D721Med (cell line): ENCODE measurements around the gene QSOX2.

Experiments
- DNase-seq: peaks from one replicate; pipeline ENCODE4 v3.0.0; 2011; ENCODE audit warnings: low spot score; ENCODE audit not compliant: insufficient read length
- FAIRE-seq: peaks from 2 replicates; lab custom pipeline; 2011; peaks lifted over from hg19 to GRCh38; lab: Jason Lieb, UNC
- CTCF ChIP-seq: IDR thresholded peaks from 2 replicates; pipeline ENCODE4 v1.5.1; 2012; ENCODE audit warnings: mild to moderate bottlenecking, control low read depth; ENCODE audit not compliant: insufficient read depth; ENCODE audit errors: missing control alignments

Gene QSOX2

GRCh38 chr9:136229096-136230065 is 16.2 kb downstream of the QSOX2 start:
- FAIRE-seq (no peak), DNase-seq (no peak)
- no peak for TF ChIP-seq CTCF

- TF ChIP-seq CTCF, result no peak
- DNase-seq (no peak), FAIRE-seq (no peak)
These were observed 17.3 kb downstream of the QSOX2 start for GRCh38 chr9:136228107-136228875.

GRCh38 chr9:136226680-136227407 is 18.8 kb downstream of the QSOX2 start:
- TF ChIP-seq CTCF, result no peak
- no peak for DNase-seq
- no peak for FAIRE-seq

GRCh38 chr9:136225748-136226679 is 19.6 kb downstream of the QSOX2 start:
- TF ChIP-seq CTCF, result peak; percentile 86
- DNase-seq (no peak), FAIRE-seq (no peak)

- no peak for TF ChIP-seq CTCF
- DNase-seq (no peak), FAIRE-seq (no peak)
These were observed 20.3 kb downstream of the QSOX2 start for GRCh38 chr9:136225366-136225747.
